ENCODE results near the gene SLC13A2.
"Not testable (repeated sequence)": the region's sequence is repeated elsewhere in the genome, so short reads cannot be mapped to it uniquely, and the experiment has no call there.

The SLC13A2 gene

GRCh38 chr17:28518578-28518977, 45.1 kb downstream of the SLC13A2 start:
- H3K4me3 ChIP-seq (ENCODE audit: low read depth, low read length), result no peak overlapping the region
- DNase-seq (ENCODE audit: low read depth), result no peak
- no peak for TF ChIP-seq CTCF (conservative IDR thresholded peaks at IDR 0.05; ENCODE audit: low read depth, low read length)

- no peak overlapping the region for H3K4me3 ChIP-seq (ENCODE audit: low read depth, low read length)
- TF ChIP-seq CTCF (conservative IDR thresholded peaks at IDR 0.05; ENCODE audit: low read depth, low read length), result no peak
- DNase-seq (ENCODE audit: low read depth), result no peak
Measured at GRCh38 chr17:28519236-28519635, 45.8 kb downstream of the SLC13A2 start.

GRCh38 chr17:28520687-28521086, 47.2 kb downstream of the SLC13A2 start:
- TF ChIP-seq CTCF (conservative IDR thresholded peaks at IDR 0.05; ENCODE audit: low read depth, low read length), result no peak
- H3K4me3 ChIP-seq (ENCODE audit: low read depth, low read length), result no peak overlapping the region
- no peak for DNase-seq (ENCODE audit: low read depth)

- no peak for DNase-seq (ENCODE audit: low read depth)
- TF ChIP-seq CTCF (conservative IDR thresholded peaks at IDR 0.05; ENCODE audit: low read depth, low read length), result no peak
- H3K4me3 ChIP-seq (ENCODE audit: low read depth, low read length), result no peak overlapping the region
Measured at GRCh38 chr17:28521311-28522085, 48.1 kb downstream of the SLC13A2 start.

GRCh38 chr17:28522281-28522680, 48.8 kb downstream of the SLC13A2 start:
- DNase-seq (ENCODE audit: low read depth); H3K4me3 ChIP-seq (ENCODE audit: low read depth, low read length): not testable (repeated sequence)

GRCh38 chr17:28523186-28523585, 49.7 kb downstream of the SLC13A2 start:
- no peak for DNase-seq (ENCODE audit: low read depth)
- no peak for TF ChIP-seq CTCF (conservative IDR thresholded peaks at IDR 0.05; ENCODE audit: low read depth, low read length)
- no peak overlapping the region for H3K4me3 ChIP-seq (ENCODE audit: low read depth, low read length)

- TF ChIP-seq CTCF (conservative IDR thresholded peaks at IDR 0.05; ENCODE audit: low read depth, low read length), result no peak
- DNase-seq (ENCODE audit: low read depth), result no peak
- H3K4me3 ChIP-seq (ENCODE audit: low read depth, low read length), result no peak overlapping the region
Measured at GRCh38 chr17:28523876-28524275, 50.4 kb downstream of the SLC13A2 start.
